Right lobe of liver (tissue), 4 donors: ENCODE measurements around the gene SLCO3A1.

ENCODE experiments used
- POLR2A ChIP-seq: fragments of 450-650 bp; IDR thresholded peaks from one replicate; pipeline ENCODE4 v1.6.1; 2017; ENCODE audit warnings: antibody characterized with exemption, mild to moderate bottlenecking
- TF ChIP-seq, protein P1 (sequence below), 4 donors: fragments of 200-600 bp in 3 of 4; fragments of 450-650 bp in 1 of 4; IDR thresholded peaks; one replicate each; pipeline versions ENCODE4 v1.5.1 to v1.8.0; 2016 to 2022; ENCODE audit warnings: antibody characterized with exemption in 4 of 4, mild to moderate bottlenecking in 2 of 4
- donor health status: DM: no; HTN: no; CAD: no.
- donor health status: DM: no; HTN: no; CAD: no.
- donor health status: DM: no; HTN: yes; CAD: no.

DNA sequence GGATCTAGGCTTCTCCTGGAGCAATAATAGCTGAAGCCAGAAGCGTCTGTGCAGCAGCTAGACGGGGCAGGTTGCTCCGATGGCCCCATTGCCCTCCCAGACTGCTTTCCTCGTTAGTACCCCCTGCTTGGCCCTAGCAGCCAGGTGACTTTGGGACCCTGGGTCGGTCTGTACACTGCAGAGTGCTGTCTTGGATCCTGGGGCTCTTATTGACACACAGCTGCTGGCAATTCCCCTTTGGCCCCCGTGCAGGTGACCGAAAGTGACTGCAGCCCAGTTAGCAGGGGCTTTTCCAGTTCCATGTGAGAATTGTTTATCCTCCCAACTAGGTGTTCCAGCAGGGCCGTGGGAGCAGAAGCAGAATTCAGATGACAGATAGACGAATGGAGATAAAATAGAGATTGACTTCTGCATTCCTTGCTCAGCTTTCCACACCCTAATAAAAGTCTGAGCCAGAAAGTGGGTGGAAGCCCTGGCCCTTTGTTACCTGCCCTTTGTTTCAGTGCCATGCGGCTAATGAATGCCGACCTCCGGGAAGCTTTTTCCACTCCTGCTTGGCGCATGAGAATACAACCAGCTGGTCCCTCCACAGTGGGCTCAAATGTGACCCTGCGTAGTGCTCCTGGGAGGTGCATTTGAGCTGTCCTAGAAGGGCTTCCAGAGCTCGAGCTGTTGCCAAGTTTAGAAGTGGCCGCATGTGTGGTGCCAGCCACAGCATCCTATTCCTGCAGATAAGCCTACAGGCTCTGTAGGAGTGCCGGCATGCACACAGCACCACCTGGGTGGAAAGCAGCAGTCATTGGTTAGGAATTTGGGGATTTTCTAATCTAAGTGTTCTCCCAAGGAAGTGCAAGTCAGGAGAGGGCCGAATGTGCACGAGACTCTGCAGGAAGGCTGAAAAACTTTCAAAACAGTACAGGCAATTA, 94.4 kb downstream of the SLCO3A1 start:
- TF ChIP-seq, protein P1, sequence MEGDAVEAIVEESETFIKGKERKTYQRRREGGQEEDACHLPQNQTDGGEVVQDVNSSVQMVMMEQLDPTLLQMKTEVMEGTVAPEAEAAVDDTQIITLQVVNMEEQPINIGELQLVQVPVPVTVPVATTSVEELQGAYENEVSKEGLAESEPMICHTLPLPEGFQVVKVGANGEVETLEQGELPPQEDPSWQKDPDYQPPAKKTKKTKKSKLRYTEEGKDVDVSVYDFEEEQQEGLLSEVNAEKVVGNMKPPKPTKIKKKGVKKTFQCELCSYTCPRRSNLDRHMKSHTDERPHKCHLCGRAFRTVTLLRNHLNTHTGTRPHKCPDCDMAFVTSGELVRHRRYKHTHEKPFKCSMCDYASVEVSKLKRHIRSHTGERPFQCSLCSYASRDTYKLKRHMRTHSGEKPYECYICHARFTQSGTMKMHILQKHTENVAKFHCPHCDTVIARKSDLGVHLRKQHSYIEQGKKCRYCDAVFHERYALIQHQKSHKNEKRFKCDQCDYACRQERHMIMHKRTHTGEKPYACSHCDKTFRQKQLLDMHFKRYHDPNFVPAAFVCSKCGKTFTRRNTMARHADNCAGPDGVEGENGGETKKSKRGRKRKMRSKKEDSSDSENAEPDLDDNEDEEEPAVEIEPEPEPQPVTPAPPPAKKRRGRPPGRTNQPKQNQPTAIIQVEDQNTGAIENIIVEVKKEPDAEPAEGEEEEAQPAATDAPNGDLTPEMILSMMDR (IDR thresholded peaks at IDR 0.05): no peak
- no peak for TF ChIP-seq POLR2A
